HK-2 (cell line): ENCODE measurements around the gene CPM.

Experiments used
- DNase-seq: peaks from one replicate; pipeline ENCODE4 v3.0.0-alpha.2; 2018; ENCODE audit not compliant: unreplicated experiment

The CPM gene

GRCh38 chr12:68905733-68906132 is 27.2 kb downstream of the CPM start:
- DNase-seq, result no peak

GRCh38 chr12:68904351-68904962 is 28.5 kb downstream of the CPM start:
- DNase-seq, result no peak

GRCh38 chr12:68903511-68903910 is 29.5 kb downstream of the CPM start:
- no peak for DNase-seq

GRCh38 chr12:68901551-68901950 is 31.4 kb downstream of the CPM start:
- DNase-seq, result no peak

GRCh38 chr12:68901145-68901544 is 31.8 kb downstream of the CPM start:
- DNase-seq, result no peak

GRCh38 chr12:68900241-68900640 is 32.7 kb downstream of the CPM start:
- DNase-seq, result no peak

- peak; percentile 60 for DNase-seq
Measured at GRCh38 chr12:68899251-68899771, 33.7 kb downstream of the CPM start.

- DNase-seq, result no peak
Measured at GRCh38 chr12:68896881-68897540, 36.0 kb downstream of the CPM start.

GRCh38 chr12:68894276-68894855 is 38.6 kb downstream of the CPM start:
- no peak for DNase-seq

- no peak for DNase-seq
Measured at GRCh38 chr12:68893741-68894140, 39.2 kb downstream of the CPM start.

GRCh38 chr12:68893201-68893600 is 39.8 kb downstream of the CPM start:
- DNase-seq, result no peak

- no peak for DNase-seq
Measured at GRCh38 chr12:68891141-68891540, 41.8 kb downstream of the CPM start.

GRCh38 chr12:68890701-68891113 is 42.3 kb downstream of the CPM start:
- no peak for DNase-seq

- DNase-seq, result no peak
Measured at GRCh38 chr12:68888243-68888642, 44.7 kb downstream of the CPM start.

GRCh38 chr12:68887641-68888040 is 45.3 kb downstream of the CPM start:
- DNase-seq, result no peak

GRCh38 chr12:68886636-68887572 is 46.1 kb downstream of the CPM start:
- DNase-seq, result no peak

GRCh38 chr12:68885381-68885780 is 47.6 kb downstream of the CPM start:
- DNase-seq, result no peak

- DNase-seq, result no peak
Measured at GRCh38 chr12:68884251-68884650, 48.7 kb downstream of the CPM start.

- no peak for DNase-seq
Measured at GRCh38 chr12:68883151-68883550, 49.8 kb downstream of the CPM start.

GRCh38 chr12:68882251-68882964 is 50.6 kb downstream of the CPM start:
- DNase-seq, result no peak

GRCh38 chr12:68880660-68881325 is 52.2 kb downstream of the CPM start:
- DNase-seq, result no peak
